Glomerular visceral epithelial cell (primary cell): ENCODE data around the gene P2RY12.
A peak's percentile ranks its signal among the peaks of the same experiment; 100 is the strongest.
"Not testable (repeated sequence)": the region's sequence is repeated elsewhere in the genome, so short reads cannot be mapped to it uniquely, and the experiment has no call there.

Experiments
- DNase-seq: peaks from one replicate; pipeline ENCODE4 v3.0.0-alpha.2; 2016; ENCODE audit errors: extremely low spot score

The P2RY12 gene

DNA sequence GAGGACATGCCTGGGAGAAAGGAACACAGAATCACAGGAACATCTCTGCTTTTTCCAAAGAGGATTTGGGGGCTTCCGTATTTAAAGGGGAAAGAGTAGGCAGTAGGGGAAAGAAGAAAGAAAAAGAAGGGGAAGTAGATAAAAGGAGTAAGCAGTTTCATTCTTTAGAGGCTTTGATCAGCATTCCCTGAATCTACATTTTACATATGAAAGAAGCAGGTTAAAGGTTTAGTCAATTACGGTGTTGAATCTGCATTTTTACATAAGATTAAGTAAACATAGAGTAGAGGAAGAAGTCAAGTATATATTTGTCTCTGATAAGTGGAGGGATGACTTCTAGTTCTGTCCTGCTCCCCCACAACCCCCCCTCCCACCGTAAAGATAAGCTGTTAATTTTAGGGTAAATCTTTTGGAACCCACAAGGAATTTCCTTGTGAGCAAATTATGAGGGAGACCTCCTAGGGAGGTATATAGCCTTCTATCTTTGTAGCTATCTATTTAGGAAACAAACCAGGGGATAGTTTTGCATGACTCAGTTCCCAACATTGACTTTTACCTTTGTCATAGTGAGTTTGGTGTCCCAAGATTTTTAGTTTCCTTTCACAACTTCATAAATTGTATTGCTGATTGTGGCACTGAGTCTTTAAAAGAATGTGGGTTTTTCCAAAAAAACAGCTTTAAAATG is 8.7 kb upstream of the P2RY12 start:
- DNase-seq: no peak

DNA sequence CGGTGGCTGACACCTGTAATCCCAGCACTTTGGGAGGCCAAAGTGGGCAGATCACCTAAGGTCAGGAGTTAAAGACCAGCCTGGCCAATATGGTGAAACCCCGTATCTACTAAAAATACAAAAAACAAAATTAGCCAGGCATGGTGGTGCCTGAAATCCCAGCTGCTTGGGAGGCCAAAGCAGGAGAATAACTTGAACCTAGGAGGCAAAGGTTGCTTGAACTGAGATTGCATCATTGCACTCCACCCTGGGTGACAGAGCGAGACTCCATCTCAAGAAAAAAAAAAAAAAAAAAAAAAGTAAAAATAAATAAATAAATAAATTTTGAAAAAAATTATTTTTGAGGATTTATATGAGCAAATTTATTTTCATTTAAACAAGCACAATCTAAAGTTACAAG is 7.6 kb upstream of the P2RY12 start:
- DNase-seq: not testable (repeated sequence)

- DNase-seq: no peak
Measured at GRCh38 chr3:151391720-151392119, 7.2 kb upstream of the P2RY12 start.

GRCh38 chr3:151387842-151388241 is 3.3 kb upstream of the P2RY12 start:
- DNase-seq: no peak

DNA sequence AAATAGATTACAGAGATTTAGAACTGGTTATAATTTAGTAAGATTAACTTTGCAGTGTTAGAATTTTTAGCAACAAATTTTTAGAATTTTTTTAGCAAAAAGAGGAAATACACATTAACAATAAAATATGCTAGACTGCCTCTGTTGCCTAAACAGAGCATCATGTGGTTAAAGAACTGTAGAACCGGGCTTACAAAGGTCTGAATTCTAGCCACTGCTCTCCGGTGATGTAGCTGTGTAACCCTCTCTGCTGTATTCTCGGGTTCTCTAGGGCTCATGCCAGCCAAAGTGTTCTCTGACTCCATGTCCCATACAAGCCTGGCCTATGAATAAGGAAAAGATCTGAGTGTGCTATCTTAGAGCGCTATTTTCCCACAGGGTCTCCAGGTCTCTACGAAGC is 2.9 kb upstream of the P2RY12 start:
- DNase-seq: no peak

DNA sequence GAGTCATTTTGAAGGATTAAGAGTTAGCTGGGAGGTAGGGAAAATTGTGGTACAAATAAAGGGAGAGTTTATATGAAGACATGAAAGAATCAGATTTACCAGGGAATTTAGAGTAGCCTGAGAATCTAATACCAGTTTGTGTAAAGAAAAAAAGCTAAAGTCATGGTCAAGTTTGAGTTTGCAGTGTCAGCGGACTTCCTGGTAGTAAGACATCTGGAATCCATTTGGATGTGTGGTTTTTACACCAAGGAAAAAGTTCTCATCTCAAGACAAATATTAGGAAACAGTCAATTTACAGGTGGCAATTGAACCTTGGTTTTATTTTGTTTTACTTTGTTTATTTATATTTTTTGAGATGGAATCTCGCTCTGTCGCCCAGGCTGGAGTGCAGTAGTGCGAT is 1.5 kb upstream of the P2RY12 start:
- DNase-seq: no peak

GRCh38 chr3:151383956-151384355 is 597 bp downstream of the P2RY12 start:
- DNase-seq: no peak

GRCh38 chr3:151383111-151383510 is 1.4 kb downstream of the P2RY12 start:
- no peak for DNase-seq

- DNase-seq: no peak
Measured at GRCh38 chr3:151382671-151383070, 1.9 kb downstream of the P2RY12 start.

- peak; percentile 5 for DNase-seq
Measured at GRCh38 chr3:151379083-151379734, 5.3 kb downstream of the P2RY12 start.

DNA sequence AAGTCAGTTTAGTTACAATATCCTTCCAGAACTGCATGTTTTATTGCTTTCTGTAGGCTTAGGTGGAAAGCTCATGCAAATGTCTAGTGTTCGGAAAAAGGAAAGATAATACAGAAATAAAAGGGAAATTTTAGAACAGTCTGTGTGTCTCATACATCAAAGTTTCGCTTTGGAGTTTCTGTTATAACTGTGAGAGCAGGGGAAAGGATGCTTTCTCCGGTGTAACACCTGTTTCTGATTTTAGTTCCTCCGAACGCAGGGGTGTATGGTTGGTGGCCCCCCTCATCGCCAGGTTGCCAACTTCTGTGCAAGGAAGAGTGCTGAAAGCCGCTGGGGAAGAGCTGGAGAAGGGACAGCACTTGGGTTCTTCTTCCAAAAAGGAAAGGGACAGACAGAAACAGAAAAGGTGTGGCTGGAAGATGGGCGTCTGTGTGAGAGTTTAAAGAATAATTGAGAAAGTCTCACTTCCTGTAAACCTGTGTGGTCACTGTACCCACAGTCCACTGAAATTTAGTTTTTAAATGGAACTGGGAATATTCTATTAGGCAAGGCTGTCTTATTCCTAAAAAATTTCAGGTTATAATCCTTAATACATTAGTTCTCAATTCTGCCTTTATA is 6.7 kb downstream of the P2RY12 start:
- DNase-seq: no peak

DNA sequence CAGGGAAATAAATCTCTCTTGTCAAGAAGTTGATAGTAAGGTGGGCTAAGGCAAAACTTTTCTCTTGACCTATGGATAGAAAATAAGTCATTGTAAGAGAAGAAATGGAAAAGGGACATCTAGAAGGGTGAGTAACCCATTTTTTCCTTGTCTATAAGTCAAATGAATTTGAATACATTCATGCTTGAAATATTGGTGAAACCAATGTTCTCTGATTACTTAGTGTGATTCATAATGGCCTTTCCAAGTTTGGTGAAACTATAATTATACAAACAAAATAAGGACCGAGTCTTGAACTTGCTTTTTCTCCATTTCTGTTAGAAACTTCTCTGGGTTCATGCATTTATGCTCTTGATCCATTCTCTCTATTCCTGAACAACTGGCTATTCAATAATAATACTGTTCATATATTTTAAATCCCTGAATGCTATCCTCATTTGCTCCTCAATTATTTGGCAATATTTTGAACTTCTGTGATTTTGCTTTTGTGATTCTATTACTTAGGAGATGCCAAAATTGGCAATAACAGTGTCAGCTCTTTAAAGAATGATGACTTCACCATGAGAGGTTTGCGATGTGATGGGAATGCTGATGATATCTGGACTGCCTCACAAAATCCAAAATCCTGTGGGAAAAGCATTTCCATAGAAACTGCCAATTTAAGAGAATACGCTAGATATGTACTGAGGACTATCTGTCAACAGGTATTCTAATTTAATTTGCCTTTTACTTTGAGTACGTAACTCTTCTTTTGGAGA is 12.3 kb downstream of the P2RY12 start:
- DNase-seq: no peak

GRCh38 chr3:151371526-151371925 is 13.0 kb downstream of the P2RY12 start:
- no peak for DNase-seq

DNA sequence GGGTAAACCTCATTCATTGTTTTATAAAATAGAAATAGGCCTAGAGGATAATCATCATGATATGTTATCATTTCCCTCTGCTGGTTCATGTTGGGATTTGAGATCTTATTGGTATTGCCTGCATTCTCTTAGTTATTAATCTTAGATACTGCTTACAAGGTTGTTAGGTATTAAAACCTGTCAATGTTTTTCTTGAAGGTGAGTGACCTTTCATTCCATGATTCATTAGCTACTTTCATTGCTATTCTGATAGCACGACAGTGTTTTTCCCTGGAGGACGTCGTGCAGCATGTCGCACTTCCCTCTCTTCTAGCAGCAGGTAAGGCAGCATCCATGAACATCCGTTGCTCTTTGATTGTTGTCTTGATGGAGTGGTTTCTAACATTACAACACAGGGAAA is 17.1 kb downstream of the P2RY12 start:
- no peak for DNase-seq

- no peak for DNase-seq
Measured at GRCh38 chr3:151366993-151367392, 17.6 kb downstream of the P2RY12 start.

DNA sequence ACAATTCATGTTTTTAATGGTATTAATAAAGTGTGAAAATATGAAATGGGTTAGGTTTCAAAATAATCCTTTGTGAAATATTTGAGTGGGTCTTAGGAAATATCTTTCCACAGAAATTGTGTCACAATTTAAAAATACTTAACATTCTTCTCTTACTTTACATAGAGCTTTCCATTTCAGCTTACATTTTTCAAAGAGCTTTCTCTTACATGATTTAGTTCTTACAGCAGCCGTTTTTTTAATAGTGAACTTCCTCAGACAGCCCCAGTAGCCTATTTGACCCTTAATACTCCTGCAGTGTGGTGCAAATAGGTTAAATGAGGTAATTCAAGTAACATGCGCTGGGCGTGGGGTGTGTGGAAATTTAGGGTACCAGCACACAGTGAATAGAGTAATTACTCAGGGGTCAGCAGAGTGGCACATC is 21.8 kb downstream of the P2RY12 start:
- DNase-seq: no peak

DNA sequence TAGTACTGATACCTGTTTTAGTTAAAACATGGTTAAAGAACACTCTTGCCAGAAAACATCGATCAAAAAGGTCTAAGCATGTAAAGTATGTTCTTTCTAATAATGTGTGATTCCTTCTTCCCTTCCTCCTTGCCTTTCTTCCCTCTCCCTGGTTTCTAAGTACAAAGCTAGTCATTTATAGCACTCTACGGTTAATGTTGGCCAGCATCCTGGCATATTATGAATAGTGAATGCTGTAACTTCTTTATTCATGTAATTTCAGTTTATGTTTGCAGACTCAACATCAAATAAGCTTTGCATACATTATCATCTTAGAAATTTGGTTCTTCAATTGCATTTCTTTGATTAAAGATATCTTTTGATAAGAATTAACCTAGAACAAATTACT is 27.1 kb downstream of the P2RY12 start:
- DNase-seq: no peak

DNA sequence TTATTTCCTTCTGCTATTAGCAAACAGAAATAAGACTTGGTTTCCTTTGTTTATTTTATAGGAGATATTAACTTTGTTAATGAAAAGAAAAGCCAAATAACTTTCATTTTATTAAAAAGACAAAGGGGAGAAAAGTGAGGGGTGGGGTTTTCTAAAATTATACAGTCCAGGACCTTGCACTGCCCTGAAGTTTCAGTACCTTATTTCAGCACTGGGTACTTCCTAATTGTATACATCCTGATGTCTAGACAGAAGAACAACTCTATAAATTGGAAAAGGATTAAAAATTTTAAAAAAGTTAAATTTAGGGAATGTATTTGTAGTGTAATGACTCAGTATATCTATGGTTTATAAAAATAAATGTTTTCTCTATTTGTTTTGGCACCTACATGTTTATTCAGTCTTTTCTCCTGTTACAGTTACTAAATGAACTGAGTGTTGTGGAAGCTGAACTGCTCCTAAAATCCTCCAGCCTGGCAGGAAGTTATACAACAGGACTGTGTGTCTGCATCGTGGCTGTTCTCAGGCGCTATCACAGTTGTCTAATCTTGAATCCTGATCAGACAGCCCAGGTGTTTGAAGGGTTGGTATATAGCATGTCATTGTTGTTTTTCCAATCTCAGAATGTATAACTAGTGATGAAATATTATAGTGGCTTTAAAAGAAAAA is 27.6 kb downstream of the P2RY12 start:
- no peak for DNase-seq

- no peak for DNase-seq
Measured at GRCh38 chr3:151351648-151352047, 32.9 kb downstream of the P2RY12 start.

GRCh38 chr3:151351219-151351618 is 33.3 kb downstream of the P2RY12 start:
- DNase-seq: no peak

- DNase-seq: no peak
Measured at GRCh38 chr3:151350656-151351055, 33.9 kb downstream of the P2RY12 start.

- DNase-seq: no peak
Measured at GRCh38 chr3:151347432-151347831, 37.1 kb downstream of the P2RY12 start.
